NCI-H345 treated with DMSO at 0.1 percent for 48 hours (cell line): Measurements from ENCODE around the gene MKRN3.

Source experiments
- DNase-seq: peaks from one replicate; lab custom pipeline; 2025; ENCODE audit not compliant: unreplicated experiment; lab: John Stamatoyannopoulos, UW

MKRN3 gene

GRCh38 chr15:23565395-23566070, at the start of gene MKRN3:
MKRN3 (plus strand) TSS chr15:23565674; CDS start chr15:23565783, 109 bp downstream.
- DNase-seq, result no peak

- DNase-seq, result no peak
Measured at GRCh38 chr15:23516866-23517265, 48.6 kb upstream of the MKRN3 start.

DNA sequence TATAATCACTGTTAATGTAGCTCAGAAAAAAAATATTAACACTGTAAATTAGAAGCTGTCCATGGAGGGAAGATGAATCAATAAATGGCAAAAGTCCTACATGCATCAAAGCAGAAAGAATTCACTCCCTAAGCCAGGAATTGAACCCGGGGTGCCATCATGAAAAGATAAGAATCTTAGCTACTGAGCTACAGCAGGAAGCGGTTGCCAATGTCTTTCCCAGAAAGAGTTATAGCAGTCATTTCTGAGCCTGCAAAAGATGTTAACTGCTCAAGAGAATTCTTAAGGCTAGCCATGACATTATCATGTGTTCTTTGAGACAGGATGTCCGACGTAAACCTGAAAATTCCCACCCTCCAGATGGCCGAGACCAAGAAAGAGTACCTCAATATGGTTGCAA, 47.4 kb upstream of the MKRN3 start:
- DNase-seq, result no peak

DNA sequence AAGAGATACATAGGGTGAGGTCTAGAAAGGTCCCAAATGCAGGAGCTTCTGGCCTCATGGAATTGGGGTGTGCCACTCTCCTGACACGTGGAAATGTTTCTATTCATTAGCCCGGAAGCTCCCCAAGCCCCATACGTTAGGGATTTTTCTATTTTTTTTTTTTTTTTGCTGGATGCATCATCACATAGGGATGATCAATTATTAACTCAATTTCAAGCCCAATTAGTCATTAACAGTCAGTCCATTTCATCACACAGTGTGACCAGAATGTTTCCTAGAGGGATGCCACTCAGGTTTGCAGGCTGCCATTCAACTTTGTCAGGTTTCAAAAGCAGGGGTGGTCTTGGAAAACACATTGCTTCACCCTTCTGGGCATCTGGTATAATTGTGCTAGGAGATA, 40.7 kb upstream of the MKRN3 start:
- no peak for DNase-seq

DNA sequence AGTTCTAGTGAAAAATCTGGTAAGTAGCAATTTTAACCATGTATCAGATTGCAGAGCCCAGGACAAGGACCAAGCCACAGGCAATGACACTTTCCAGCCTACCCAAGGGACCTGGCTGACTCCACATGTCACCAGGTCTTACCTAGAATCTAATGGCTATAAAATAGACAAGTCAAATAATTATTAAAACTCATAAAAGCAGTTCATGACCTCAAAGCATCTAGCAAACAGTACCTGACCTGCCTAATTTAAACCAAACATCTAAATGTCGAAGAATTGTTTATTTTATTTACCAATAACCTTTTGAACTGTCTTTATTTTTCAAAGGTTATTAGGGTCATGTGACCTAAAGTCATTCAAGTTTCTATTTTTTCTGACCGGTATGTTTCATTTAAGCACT, 35.6 kb upstream of the MKRN3 start:
- DNase-seq, result no peak

DNA sequence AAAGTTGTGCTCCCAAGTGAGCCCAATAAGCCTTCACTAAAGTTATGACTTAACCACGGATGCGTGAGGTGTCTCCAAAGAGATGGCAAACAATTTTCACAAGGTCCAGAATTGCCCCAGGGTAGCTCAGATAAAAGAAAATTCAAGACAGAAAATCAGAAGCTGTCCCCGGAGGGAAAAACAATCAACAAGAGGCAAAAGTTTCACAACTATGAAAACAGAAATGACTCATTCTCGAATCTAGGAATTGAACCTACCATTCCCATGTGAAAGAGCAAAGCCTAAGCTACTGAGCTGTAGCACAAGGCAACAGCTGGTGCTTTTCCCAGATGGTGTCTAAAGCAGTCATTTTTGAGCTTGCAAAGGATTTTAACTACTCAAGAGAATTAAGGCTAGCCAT, 33.5 kb upstream of the MKRN3 start:
- DNase-seq, result no peak

DNA sequence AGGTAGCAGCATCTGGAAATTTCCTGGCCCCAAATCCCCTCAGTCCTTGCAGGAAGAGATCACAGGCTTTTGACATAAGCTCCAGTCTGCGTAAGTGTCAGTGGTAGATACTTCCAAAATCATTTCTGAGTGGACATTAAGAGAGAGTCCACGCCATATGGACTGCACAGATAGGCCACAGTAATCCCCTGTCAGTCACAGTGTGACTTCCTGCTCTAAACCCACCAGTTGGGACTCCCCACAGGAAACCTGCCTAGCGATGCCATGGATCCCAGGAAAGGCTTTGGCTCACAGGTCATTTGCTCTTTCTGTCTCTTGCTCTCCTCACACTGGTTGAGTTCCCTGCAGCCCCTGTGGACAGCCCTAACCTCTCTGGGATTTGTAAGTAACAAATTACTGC, 28.8 kb upstream of the MKRN3 start:
- no peak for DNase-seq

GRCh38 chr15:23538648-23539047, 26.8 kb upstream of the MKRN3 start:
- no peak for DNase-seq

- no peak for DNase-seq
Measured at GRCh38 chr15:23539892-23540291, 25.6 kb upstream of the MKRN3 start.

DNA sequence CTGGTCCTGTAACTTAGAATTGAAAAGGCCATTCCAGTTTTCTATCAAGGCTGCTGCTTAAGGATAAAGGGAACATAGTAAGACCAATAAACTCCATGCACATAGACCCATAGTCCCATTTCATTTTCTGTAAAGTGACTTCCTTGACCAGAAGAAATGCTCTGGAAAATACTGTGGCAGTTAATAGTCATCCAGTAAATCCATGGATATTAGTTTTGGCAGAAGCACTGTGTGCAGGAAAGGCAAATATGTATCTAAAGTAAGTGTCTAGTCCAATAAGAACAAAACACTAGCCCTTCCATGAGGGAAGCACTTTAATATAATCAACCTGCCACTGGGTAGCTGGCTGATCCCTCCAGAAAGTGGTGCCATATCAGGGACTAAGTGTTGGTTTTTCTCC, 19.3 kb upstream of the MKRN3 start:
- no peak for DNase-seq

GRCh38 chr15:23548071-23548470, 17.4 kb upstream of the MKRN3 start:
- no peak for DNase-seq

DNA sequence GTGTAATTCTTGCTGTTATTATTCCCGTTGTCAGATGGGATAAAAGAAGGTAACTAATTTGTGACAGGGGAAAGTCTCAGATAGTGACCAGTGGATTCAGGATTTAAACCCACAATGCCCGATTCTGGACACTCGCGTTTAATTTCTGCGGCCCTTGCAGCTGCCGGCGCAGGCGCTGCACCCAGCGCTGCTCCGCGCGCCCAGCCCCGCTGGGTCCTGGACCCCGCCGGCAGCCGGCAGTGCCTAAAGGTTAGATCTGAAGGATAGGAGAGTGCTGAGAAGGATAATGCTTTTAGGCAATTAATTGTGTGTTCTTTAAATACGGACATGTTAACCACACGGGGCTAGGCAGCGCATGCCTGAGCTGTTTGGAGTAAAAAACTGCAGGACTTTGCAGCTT, 3.6 kb upstream of the MKRN3 start:
- DNase-seq, result no peak

GRCh38 chr15:23564821-23565394, 566 bp upstream of the MKRN3 start:
- DNase-seq, result no peak

DNA sequence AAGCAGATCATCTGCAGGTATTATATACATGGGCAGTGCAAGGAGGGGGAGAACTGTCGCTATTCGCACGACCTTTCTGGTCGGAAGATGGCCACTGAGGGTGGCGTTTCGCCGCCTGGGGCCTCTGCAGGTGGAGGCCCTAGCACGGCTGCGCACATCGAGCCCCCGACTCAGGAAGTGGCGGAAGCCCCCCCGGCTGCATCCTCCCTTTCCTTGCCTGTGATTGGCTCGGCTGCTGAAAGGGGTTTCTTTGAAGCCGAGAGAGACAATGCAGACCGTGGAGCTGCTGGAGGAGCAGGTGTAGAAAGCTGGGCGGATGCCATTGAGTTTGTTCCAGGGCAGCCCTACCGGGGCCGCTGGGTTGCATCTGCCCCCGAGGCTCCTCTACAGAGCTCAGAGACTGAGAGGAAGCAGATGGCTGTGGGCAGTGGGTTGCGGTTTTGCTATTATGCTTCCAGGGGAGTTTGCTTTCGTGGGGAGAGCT, 639 bp downstream of the MKRN3 start:
- no peak for DNase-seq

- DNase-seq, result no peak
Measured at GRCh38 chr15:23566651-23567050, 1.2 kb downstream of the MKRN3 start.

GRCh38 chr15:23567921-23568320, 2.4 kb downstream of the MKRN3 start:
- DNase-seq, result no peak

GRCh38 chr15:23569151-23569925, 3.9 kb downstream of the MKRN3 start:
- no peak for DNase-seq

DNA sequence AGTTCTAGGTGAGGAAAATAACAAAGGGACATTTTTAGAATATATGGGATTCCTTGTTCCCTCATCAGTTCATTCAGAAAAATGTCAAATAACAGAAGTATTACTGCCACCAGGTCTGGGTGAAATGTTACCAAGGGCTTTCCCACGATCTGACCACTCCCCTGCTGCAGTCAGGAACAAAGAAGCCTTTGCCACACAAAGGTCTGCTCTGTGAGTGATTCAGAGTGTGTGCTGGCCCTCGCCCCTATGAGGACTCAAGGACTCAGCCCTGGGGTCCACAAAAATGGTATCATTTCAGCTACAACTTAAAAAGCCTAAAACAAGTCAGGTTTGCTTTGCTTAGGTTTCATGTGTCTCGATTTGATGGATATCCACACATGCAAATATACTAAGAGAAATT, 5.0 kb downstream of the MKRN3 start:
- DNase-seq, result no peak

DNA sequence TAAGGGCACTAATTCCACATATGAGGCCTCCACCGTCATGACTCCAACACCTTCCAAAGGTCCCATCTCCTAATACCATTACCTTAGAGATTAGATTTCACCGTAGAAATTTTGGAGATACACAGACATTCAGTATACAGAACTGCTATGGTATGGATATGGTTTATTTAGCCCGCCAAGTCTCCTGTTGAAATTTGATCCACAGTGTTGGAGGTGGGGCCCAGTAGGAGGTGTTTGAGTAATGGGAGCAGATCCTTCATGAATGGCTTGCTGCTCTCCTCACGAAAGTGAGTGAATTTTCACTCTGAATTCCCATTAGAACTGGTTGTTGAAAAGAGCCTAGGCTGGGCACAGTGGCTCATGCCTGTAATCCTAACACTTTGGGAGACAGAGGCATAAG, 7.4 kb downstream of the MKRN3 start:
- no peak for DNase-seq

DNA sequence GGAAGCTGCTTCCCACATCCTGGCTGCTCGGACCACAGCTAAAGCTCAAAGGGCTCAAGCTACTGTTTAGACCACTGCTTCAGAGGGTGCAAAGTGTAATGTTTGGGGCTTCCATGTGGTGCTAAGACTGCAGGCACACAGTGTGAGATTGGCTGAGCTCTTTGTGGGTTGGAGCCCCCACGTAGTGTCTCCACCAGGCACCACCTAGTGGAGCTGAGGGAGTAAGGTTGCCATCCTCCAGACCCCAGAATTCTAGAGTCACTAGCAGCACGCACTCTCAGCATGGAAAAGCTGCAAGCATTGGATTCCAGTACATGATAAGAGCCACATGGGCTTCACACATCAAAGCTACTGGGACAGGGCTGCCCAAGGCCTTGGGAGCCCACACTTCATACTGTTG, 9.3 kb downstream of the MKRN3 start:
- DNase-seq, result no peak

DNA sequence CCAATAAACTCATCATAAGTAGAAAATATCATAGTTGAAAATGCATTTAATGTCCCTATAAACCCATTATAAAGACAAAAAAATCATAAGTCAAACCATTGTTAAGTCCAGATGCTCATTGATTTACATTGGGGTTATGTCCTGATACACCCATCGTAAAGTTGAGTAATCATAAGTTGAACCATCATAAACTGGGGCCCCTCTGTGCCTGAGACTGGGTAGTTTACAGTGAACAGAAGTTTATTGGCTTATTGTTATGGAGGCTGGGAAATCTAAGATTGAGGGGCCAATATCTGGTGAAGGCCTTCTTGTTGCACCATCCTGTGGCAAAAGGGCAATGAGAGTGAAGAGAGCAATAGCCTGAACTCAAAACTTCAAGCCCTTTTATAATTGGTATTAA, 10.6 kb downstream of the MKRN3 start:
- no peak for DNase-seq

- DNase-seq, result no peak
Measured at GRCh38 chr15:23578521-23579150, 13.2 kb downstream of the MKRN3 start.
